NCI-H2171 (cell line): Measurements from ENCODE around the gene TMEM14B.
"Not testable (repeated sequence)": the region's sequence is repeated elsewhere in the genome, so short reads cannot be mapped to it uniquely, and the experiment has no call there.

ENCODE experiments used
- DNase-seq: peaks from one replicate; lab custom pipeline; 2025; lab: John Stamatoyannopoulos, UW

The TMEM14B gene

GRCh38 chr6:10747251-10747972, at the start of gene TMEM14B:
TMEM14B (plus strand) TSS chr6:10747805; CDS start chr6:10749246, 1,441 bp downstream.
- DNase-seq = peak; percentile 97

- DNase-seq = no peak
Observed at GRCh38 chr6:10713962-10714361, 33.6 kb upstream of the TMEM14B start.

GRCh38 chr6:10719296-10719963, 28.2 kb upstream of the TMEM14B start:
- no peak for DNase-seq

- DNase-seq = no peak
Observed at GRCh38 chr6:10719964-10720264, 27.7 kb upstream of the TMEM14B start.

- DNase-seq = no peak
Observed at GRCh38 chr6:10720265-10720959, 27.2 kb upstream of the TMEM14B start.

- not testable (repeated sequence) for DNase-seq
Observed at GRCh38 chr6:10720960-10721849, 26.4 kb upstream of the TMEM14B start.

- DNase-seq = no peak
Observed at GRCh38 chr6:10721850-10722569, 25.6 kb upstream of the TMEM14B start.

- DNase-seq = no peak
Observed at GRCh38 chr6:10722570-10722819, 25.1 kb upstream of the TMEM14B start.

- DNase-seq = peak; percentile 79
Observed at GRCh38 chr6:10722820-10723566, 24.6 kb upstream of the TMEM14B start, which contains the start of gene TMEM14C. TMEM14C (plus strand) TSS chr6:10723070; CDS start chr6:10724614, 1,544 bp downstream.

- DNase-seq = no peak
Observed at GRCh38 chr6:10723567-10723881, 24.1 kb upstream of the TMEM14B start.

- DNase-seq = no peak
Observed at GRCh38 chr6:10725044-10725443, 22.6 kb upstream of the TMEM14B start.

- DNase-seq = no peak
Observed at GRCh38 chr6:10725716-10726115, 21.9 kb upstream of the TMEM14B start.

- DNase-seq = no peak
Observed at GRCh38 chr6:10730254-10730653, 17.4 kb upstream of the TMEM14B start.

- DNase-seq = no peak
Observed at GRCh38 chr6:10733151-10733715, 14.4 kb upstream of the TMEM14B start.

GRCh38 chr6:10733863-10734262, 13.7 kb upstream of the TMEM14B start:
- DNase-seq = no peak

GRCh38 chr6:10736731-10737130, 10.9 kb upstream of the TMEM14B start:
- no peak for DNase-seq

- no peak for DNase-seq
Observed at GRCh38 chr6:10740061-10740460, 7.5 kb upstream of the TMEM14B start.

- not testable (repeated sequence) for DNase-seq
Observed at GRCh38 chr6:10741643-10742042, 6.0 kb upstream of the TMEM14B start.

- no peak for DNase-seq
Observed at GRCh38 chr6:10742251-10742650, 5.4 kb upstream of the TMEM14B start.

- DNase-seq = no peak
Observed at GRCh38 chr6:10743515-10743914, 4.1 kb upstream of the TMEM14B start.

GRCh38 chr6:10745116-10745515, 2.5 kb upstream of the TMEM14B start:
- DNase-seq = no peak
